GM21737 (cell line): Measurements from ENCODE around the gene NME7.

Experiments used
- ATAC-seq: cut with Tn5 transposase; IDR thresholded peaks from one replicate; pipeline ENCODE4 v1.9.1; 2021; ENCODE audit warnings: mild to moderate bottlenecking, moderate library complexity; ENCODE audit not compliant: unreplicated experiment

NME7 gene

GRCh38 chr1:169091480-169091941 lies 276.1 kb downstream of the NME7 start:
- ATAC-seq = peak; percentile 57

- ATAC-seq = peak; percentile 40
These were observed 276.7 kb downstream of the NME7 start for GRCh38 chr1:169090900-169091311.

GRCh38 chr1:169090308-169090899 lies 277.2 kb downstream of the NME7 start:
- no peak for ATAC-seq

GRCh38 chr1:169089776-169090175 lies 277.8 kb downstream of the NME7 start:
- no peak for ATAC-seq

- ATAC-seq = no peak
These were observed 279.7 kb downstream of the NME7 start for GRCh38 chr1:169087876-169088275.

GRCh38 chr1:169086603-169087455 lies 280.8 kb downstream of the NME7 start:
- ATAC-seq = no peak

- ATAC-seq = no peak
These were observed 281.7 kb downstream of the NME7 start for GRCh38 chr1:169085911-169086310.
